Natural killer cell treated with Interleukin-12 subunit alpha and Interleukin-12 subunit beta and Interleukin-15 and Interleukin-18, amount 100 ng/mL, for 72 hours (primary cell): Measurements from ENCODE around the gene GRK3. TPM values are rescaled to one million over a fixed set of nuclear protein-coding genes. Genes with fewer than 3 reads are reported as not detected.
"Not testable (repeated sequence)": the region's sequence is repeated elsewhere in the genome, so short reads cannot be mapped to it uniquely, and the experiment has no call there.

Experiments
- ATAC-seq, 2 donors: fragments of 150-1000 bp; cut with Tn5 transposase in 1 of 2; sonication (Bioruptor Pico), chemical (Tn5 transposase) in 1 of 2; 2 replicates each; pipeline ENCODE4 v1.10.0; 2021
- DNase-seq: peaks from one replicate; pipeline ENCODE4 v3.0.0; 2022; ENCODE audit warnings: low spot score
- H3K27ac Mint-ChIP-seq, 2 donors: 1 replicate in 1 of 2; 2 replicates in 1 of 2; pipeline ENCODE4 v1.8.0; 2022; ENCODE audit warnings: mixed read lengths in 2 of 2, mild to moderate bottlenecking in 1 of 2, moderate library complexity in 1 of 2
- H3K27me3 Mint-ChIP-seq, 2 donors: 1 replicate in 1 of 2; 2 replicates in 1 of 2; pipeline ENCODE4 v1.8.0; 2022; ENCODE audit warnings: mixed read lengths in 2 of 2
- H3K36me3 Mint-ChIP-seq: one replicate; pipeline ENCODE4 v1.8.0; 2022; ENCODE audit warnings: mixed read lengths
- H3K4me1 Mint-ChIP-seq, 2 donors: 1 replicate in 1 of 2; 2 replicates in 1 of 2; pipeline ENCODE4 v1.8.0; 2022; ENCODE audit warnings: low read depth in 2 of 2, mixed read lengths in 2 of 2, mild to moderate bottlenecking in 1 of 2
- H3K4me3 Mint-ChIP-seq: one replicate; pipeline ENCODE4 v1.8.0; 2022; ENCODE audit warnings: mixed read lengths
- H3K9me3 Mint-ChIP-seq: 2 replicates; pipeline ENCODE4 v1.8.0; 2022; ENCODE audit warnings: mixed read lengths
- total RNA-seq, 2 donors: library from RNA; stranded (reverse); gene quantifications; one replicate each; pipeline ENCODE4 v1.2.3, GENCODE V29; 2022

Gene GRK3
- total RNA-seq, 2 donors from 2014 or later, result 2.8 to 3.0 TPM

DNA sequence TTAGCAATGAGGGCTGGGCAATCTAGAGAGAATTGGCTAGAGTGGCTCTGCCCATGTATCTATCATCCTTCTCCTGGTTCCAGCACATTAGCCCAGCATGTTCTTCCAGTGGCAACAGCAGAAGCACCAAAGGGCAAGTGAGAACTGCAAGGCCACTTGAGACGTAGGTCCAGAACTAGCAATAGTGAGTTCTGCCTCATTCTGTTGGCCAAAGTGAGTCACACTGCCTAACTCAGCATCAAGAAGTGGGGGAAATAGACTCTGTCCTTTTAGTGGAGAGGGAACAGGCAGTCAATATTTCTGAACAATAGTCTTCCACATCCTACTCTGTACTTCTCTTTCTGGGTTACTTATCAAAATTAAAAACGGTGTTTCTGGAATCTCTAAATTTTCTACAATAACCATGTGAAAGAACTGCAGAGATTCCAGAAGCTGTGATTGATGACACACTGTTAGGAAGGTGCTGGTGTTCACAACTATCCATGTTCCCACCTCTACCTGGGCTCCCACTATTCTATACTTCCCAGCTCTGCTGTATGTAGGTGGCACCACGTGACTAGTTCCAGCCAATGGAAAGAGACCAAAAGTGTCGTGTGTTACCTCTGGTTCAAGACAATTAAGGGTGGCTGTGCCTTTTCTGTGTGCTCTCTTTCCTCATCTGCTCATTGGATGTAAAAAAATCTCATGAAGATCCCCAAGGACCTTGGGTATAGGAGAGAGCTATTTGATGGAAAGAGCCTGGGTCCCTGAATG lies 23.4 kb upstream of the GRK3 start:
- Mint-ChIP-seq H3K4me1 (no peaks in the 10 kb centered on the region), H3K27me3 (peaks cover 2 to 16% of the 10 kb centered on the region in 2 donors), H3K27ac (no peak overlapping the region), H3K36me3 (no peaks in the 10 kb centered on the region), H3K4me3 (no peak overlapping the region), H3K9me3 (no peaks in the 10 kb centered on the region)
- ATAC-seq, result no peak
- DNase-seq, result no peak

DNA sequence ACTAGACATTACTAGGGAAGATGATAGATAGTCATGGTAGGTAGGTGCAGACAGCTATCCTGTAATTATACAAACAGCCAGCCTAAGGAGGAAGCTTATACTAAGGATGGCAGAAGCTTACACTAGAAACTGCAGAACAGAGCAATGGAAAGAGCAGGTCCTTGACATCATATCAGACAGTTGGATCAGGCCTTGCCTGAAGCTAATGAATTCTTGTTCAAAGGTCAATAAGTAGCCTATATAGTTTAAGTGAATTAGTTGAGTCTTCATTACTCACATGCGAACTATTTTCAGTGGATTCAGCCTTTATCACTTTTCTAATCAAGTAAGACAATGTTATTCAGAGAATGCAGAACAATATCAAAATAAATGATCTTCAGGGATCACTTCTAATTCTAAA lies 22.3 kb upstream of the GRK3 start:
- no peak for ATAC-seq
- no peak overlapping the region for H3K4me3 Mint-ChIP-seq
- no peaks in the 10 kb centered on the region for H3K36me3 Mint-ChIP-seq
- H3K9me3 Mint-ChIP-seq, result no peaks in the 10 kb centered on the region
- no peaks in the 10 kb centered on the region for H3K4me1 Mint-ChIP-seq
- no peak overlapping the region for H3K27ac Mint-ChIP-seq
- no peak for DNase-seq
- peaks cover 4 to 17% of the 10 kb centered on the region in 2 donors for H3K27me3 Mint-ChIP-seq

DNA sequence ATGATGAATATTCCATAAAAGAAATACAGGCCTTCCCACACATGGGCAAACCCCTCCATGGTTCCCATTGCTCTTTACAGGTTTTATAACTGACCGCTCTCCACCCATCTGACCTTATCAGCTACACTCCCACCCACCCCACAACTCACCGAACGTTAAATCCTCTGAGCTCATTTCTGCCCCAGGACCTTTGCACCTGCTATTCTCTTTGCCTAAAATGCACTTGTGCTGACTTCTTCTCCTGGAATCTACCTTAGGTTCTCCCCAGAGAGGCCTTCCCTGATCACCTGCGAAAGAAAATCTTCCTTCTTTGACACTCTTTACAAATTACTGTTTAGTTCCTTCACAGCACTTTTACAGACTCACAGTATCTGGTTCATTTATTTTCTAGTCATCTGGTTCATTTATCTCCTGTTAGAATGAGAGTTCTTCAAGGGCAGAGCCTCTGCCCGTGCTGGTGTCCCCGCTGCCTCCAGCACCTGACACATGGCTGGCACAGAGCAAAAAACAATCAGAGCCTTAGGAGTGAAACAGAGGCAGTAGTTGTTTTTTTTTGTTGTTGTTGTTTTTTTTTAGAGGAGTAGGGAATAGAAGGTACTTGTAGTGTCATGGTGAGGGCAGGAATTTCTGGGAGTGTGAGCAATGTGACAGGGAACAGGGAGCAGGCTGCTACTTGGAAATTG lies 21.6 kb upstream of the GRK3 start:
- ATAC-seq, result no peak
- Mint-ChIP-seq H3K27me3 (peaks cover 4 to 21% of the 10 kb centered on the region in 2 donors), H3K4me1 (peaks cover 0 to 2% of the 10 kb centered on the region in 2 donors), H3K9me3 (no peaks in the 10 kb centered on the region), H3K36me3 (no peaks in the 10 kb centered on the region), H3K4me3 (no peak overlapping the region), H3K27ac (no peak overlapping the region)
- DNase-seq, result no peak

DNA sequence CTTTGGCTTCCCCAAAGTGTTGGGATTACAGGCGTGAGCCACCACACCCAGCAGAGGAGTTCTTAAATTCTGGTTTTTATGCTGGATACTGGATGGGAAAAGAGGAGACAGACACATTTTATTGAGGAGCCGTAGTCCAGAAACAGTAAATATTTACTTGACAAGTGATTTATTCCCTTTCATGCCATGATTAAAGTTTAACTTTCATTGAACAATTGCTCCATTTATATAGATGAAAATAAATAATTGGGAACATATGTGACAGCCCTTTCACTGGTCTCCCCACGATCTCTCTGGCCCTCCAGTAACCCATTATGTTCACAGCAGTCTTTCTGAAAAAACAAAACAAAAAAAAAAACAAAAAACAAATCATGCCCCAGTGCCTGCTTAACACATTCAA lies 19.3 kb upstream of the GRK3 start:
- Mint-ChIP-seq H3K36me3 (no peaks in the 10 kb centered on the region), H3K27me3 (peaks cover 4 to 26% of the 10 kb centered on the region in 2 donors), H3K9me3 (no peaks in the 10 kb centered on the region), H3K4me1 (peaks cover 0 to 6% of the 10 kb centered on the region in 2 donors), H3K27ac (no peak overlapping the region), H3K4me3 (no peak overlapping the region)
- no peak for DNase-seq
- ATAC-seq, result no peak

DNA sequence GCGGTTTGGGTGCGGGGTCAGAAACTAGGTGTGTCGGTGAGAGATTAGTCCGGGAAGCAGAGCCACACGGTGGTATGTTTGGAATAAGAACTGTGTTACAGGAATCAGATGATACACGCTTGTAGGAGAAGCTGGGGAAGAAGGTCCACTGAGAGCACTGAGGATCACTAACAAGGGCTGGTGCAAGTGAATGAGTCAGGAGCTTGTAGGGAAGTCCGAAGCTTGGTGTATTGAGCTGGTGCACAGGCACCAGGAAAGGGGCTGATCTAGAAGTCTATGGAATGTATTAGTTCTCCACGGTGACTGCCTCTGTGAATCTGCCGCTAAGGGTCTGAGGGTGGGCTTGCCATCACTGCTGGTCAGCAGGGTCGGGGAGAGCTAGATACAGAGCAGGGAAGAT lies 18.8 kb upstream of the GRK3 start:
- H3K36me3 Mint-ChIP-seq, result no peaks in the 10 kb centered on the region
- peaks cover 4 to 26% of the 10 kb centered on the region in 2 donors for H3K27me3 Mint-ChIP-seq
- ATAC-seq (no peak), DNase-seq (no peak)
- H3K27ac Mint-ChIP-seq, result no peak overlapping the region
- H3K4me1 Mint-ChIP-seq, result peaks cover 0 to 6% of the 10 kb centered on the region in 2 donors
- H3K4me3 Mint-ChIP-seq, result no peak overlapping the region
- no peaks in the 10 kb centered on the region for H3K9me3 Mint-ChIP-seq

DNA sequence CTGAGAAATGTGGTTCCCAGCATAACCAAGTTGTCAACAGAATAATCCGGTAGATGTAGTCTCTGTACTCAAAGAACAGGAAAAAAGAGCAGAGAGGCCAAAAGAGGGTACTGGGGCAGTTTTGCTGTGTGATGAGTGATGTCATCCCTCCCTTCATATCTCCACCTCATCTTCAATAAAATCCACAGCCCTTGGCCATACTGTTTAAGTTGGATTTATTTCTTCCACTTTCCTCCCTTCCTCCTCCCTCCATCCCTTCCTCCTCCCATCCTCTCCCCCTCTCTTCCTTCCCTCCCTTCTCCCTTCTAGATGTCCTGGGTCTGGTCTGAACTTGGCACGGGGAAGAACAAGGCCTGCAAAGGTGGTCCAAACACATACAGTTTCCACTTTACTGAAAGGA lies 18.2 kb upstream of the GRK3 start:
- H3K36me3 Mint-ChIP-seq, result no peaks in the 10 kb centered on the region
- H3K27me3 Mint-ChIP-seq, result peaks cover 4 to 26% of the 10 kb centered on the region in 2 donors
- no peaks in the 10 kb centered on the region for H3K9me3 Mint-ChIP-seq
- DNase-seq, result no peak
- H3K27ac Mint-ChIP-seq, result no peak overlapping the region
- H3K4me3 Mint-ChIP-seq, result no peak overlapping the region
- ATAC-seq, result no peak
- peaks cover 0 to 6% of the 10 kb centered on the region in 2 donors for H3K4me1 Mint-ChIP-seq

DNA sequence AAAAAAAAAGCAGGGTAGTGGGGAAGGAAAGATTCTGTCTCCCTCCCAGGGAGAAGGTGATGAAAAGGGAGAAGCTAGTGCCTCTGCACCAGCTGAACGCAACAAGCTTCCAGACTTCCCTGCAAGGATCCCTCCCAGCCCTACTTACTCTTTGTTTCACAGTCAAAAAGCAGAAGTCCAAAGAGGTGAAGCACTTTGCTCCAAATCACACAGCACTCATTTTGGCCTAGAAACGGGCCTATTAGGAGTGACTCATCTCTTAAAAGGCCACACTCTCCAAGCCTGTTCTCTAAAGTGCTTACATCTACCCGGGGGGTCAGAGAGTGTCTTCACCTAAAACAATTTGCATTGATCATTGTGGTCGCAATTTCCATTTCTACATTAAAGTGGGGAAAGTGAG lies 17.7 kb upstream of the GRK3 start:
- H3K36me3 Mint-ChIP-seq, result no peaks in the 10 kb centered on the region
- no peak overlapping the region for H3K27ac Mint-ChIP-seq
- no peak for ATAC-seq
- H3K4me1 Mint-ChIP-seq, result peaks cover 0 to 6% of the 10 kb centered on the region in 2 donors
- no peak overlapping the region for H3K4me3 Mint-ChIP-seq
- H3K9me3 Mint-ChIP-seq, result no peaks in the 10 kb centered on the region
- H3K27me3 Mint-ChIP-seq, result peaks cover 2 to 26% of the 10 kb centered on the region in 2 donors
- no peak for DNase-seq

DNA sequence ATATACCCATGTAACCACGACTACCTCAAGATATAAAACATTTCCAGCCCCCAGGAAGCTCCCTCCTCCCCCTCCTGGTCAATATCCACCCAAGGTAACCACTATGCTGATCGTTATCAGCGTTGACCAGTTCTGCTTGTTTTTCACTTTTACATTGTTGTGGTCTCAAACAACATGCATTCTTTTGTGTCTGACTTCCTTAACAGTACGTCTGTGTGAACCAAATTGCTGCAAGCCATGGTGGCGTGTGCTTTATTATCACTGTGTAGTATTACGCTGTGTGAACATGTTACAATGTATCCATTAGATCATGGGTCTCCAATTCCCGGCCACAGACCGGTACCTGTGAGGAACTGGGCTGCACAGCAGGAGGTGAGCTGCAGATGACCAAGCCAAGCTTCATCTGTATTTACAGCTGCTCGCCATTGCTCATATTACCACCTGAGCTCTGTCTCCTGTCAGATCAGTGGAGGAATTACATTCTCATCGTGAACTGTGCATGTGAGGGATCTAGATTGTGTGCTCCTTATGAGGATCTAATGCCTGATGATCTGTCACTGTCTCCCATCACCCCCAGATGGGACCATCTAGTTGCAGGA lies 15.5 kb upstream of the GRK3 start:
- ATAC-seq (no peak), DNase-seq (no peak)
- Mint-ChIP-seq H3K27me3 (peaks cover 4 to 32% of the 10 kb centered on the region in 2 donors), H3K27ac (no peak overlapping the region), H3K4me1 (peaks cover 0 to 6% of the 10 kb centered on the region in 2 donors), H3K9me3 (no peaks in the 10 kb centered on the region), H3K36me3 (no peaks in the 10 kb centered on the region), H3K4me3 (no peak overlapping the region)

DNA sequence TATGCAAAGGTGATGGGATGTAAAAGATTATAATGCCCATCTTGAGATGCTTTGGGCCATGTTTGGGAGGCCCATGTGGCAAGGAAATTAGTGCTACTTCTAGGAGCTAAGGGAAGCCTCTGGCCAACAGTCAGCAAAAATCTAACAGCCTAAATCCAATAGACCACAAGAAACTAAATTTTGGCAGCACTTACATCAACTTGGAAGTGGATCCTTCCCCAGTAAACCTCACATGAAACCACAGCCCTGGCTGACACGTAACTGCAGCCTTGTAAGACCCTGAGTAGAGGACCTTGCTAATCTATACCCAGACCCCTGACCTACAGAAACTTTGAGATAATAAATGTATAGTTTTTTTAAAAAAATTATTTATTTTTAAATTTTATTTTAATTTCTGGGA lies 13.1 kb upstream of the GRK3 start:
- no peaks in the 10 kb centered on the region for H3K36me3 Mint-ChIP-seq
- H3K4me3 Mint-ChIP-seq, result no peak overlapping the region
- H3K27ac Mint-ChIP-seq, result no peak overlapping the region
- peaks cover 0 to 6% of the 10 kb centered on the region in 2 donors for H3K4me1 Mint-ChIP-seq
- peaks cover 4 to 32% of the 10 kb centered on the region in 2 donors for H3K27me3 Mint-ChIP-seq
- ATAC-seq, result no peak
- no peak for DNase-seq
- H3K9me3 Mint-ChIP-seq, result no peaks in the 10 kb centered on the region

DNA sequence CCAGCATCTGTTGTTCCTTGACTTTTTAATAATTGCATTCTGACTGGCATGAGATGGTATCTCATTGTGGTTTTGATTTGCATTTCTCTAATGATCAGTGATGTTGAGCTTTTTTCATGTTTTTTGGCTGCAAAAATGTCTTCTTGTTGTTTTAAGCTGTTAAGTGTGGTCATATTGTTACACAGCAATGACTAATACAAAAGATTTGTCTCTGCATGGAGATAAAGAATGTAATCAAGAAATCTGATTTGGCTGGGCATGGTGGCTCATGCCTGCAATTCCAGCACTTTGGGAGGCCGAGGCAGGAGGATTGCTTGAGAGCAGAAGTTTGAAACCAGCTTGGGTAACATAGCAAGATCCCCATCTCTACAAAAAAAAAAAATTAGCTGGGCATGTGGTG lies 12.1 kb upstream of the GRK3 start:
- H3K9me3 Mint-ChIP-seq, H3K27ac Mint-ChIP-seq, H3K4me3 Mint-ChIP-seq: not testable (repeated sequence)

DNA sequence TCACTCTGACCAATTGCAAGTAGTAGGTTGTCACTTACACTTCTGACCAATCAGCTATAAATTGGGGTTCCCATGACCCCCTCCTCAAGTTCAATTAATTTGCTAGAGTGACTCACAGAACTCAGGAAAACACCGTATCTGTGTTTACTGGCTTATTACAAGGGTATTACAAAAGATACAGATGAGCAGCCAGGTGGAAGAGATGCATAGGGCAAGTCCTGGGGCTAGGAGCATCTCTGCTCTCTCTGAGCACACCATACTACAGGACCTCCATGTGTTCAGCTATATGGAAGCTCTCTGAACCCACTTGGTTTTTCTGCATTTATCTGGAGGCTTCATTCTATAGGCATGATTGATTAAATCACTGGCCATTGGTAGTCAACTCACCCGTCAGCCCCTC lies 11.3 kb upstream of the GRK3 start:
- H3K36me3 Mint-ChIP-seq, result no peaks in the 10 kb centered on the region
- peaks cover 0 to 4% of the 10 kb centered on the region in 2 donors for H3K4me1 Mint-ChIP-seq
- peaks cover 2 to 19% of the 10 kb centered on the region in 2 donors for H3K27me3 Mint-ChIP-seq
- DNase-seq (no peak), ATAC-seq (no peak)
- H3K27ac Mint-ChIP-seq, result no peak overlapping the region
- no peaks in the 10 kb centered on the region for H3K9me3 Mint-ChIP-seq
- no peak overlapping the region for H3K4me3 Mint-ChIP-seq

More for the DNA sequence above, 12.1 kb upstream of the GRK3 start:
- ATAC-seq, DNase-seq, H3K36me3 Mint-ChIP-seq, H3K4me1 Mint-ChIP-seq: not testable (repeated sequence)
- H3K27me3 Mint-ChIP-seq, result peaks cover 2 to 25% of the 10 kb centered on the region in 2 donors

DNA sequence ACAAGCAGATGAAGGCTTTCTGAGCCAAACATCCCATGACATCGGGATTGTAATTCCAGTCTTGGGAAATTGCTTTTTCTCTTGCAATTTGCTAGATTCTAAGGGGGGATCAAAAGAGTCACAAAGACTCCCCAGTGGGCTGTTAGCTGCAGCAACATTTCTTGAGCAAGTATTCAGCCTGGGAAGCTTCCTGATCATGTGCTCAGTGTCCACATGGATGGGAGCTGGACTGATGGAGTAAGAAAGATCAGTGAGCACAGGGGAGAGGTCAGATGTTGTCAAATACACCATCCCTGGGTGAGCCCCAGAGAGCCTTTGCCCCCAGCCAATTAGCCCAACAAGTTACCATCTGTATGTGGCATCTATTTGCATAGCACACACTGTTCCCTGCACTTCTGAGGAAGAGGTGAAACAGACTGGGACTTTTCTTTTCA lies 10.2 kb upstream of the GRK3 start:
- Mint-ChIP-seq H3K9me3 (no peaks in the 10 kb centered on the region), H3K4me1 (no peaks in the 10 kb centered on the region), H3K4me3 (no peak overlapping the region), H3K27me3 (peaks cover 2 to 16% of the 10 kb centered on the region in 2 donors), H3K27ac (no peak overlapping the region), H3K36me3 (no peaks in the 10 kb centered on the region)
- DNase-seq, result no peak
- ATAC-seq, result no peak

DNA sequence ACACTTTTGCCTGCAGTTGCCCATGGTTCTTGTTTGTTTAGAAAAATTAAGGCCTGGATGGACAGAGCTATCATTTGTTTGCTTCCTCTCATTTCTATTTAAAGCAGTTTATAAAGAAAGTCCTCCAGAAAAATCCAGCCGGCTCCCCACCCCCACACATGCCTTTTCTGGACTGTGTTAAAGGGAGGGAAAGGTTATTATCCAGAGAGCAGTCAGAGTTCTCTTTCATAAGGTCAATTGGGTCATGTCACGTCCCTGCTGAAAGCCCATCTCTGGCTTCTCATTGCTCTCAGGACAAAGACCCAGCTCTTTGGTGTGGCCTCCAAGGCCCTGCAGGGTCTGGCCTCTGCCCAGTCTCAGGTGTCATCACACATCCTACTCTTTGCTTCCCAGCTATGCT lies 9.8 kb upstream of the GRK3 start:
- Mint-ChIP-seq H3K27ac (no peak overlapping the region), H3K36me3 (no peaks in the 10 kb centered on the region), H3K9me3 (no peaks in the 10 kb centered on the region), H3K4me3 (no peak overlapping the region), H3K4me1 (no peaks in the 10 kb centered on the region), H3K27me3 (peaks cover 2 to 16% of the 10 kb centered on the region in 2 donors)
- no peak for ATAC-seq
- DNase-seq, result no peak

DNA sequence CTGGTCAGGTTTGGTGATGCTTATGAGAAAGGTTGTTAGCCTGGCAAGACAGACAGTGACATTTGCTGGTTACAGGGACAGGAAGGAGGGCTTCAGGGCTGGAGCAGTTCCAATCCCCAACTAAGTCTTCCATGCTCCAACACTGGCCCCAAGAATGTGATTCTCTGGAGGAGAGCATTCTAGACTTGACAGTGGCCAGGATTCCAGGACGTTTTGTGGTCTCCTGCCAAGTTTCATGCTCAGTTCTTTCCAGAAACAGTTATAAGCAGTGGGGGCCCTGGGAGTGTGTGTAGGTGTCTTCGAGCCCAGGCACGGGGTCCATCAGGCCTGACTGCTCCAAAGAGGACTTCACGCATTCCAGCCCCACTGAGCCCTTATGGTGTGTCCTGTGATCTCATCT lies 8.9 kb upstream of the GRK3 start:
- ATAC-seq (no peak), DNase-seq (no peak)
- H3K4me1 Mint-ChIP-seq, result no peaks in the 10 kb centered on the region
- H3K36me3 Mint-ChIP-seq, result no peaks in the 10 kb centered on the region
- no peaks in the 10 kb centered on the region for H3K9me3 Mint-ChIP-seq
- H3K27ac Mint-ChIP-seq, result no peak overlapping the region
- no peak overlapping the region for H3K4me3 Mint-ChIP-seq
- peaks cover 2 to 16% of the 10 kb centered on the region in 2 donors for H3K27me3 Mint-ChIP-seq
